GM12892 (cell line): ENCODE data around the gene ADCY6.

Experiments used
- DNase-seq: peaks from one replicate; pipeline ENCODE4 v3.0.0; 2011; ENCODE audit not compliant: insufficient read length
- FAIRE-seq: peaks from 2 replicates; lab custom pipeline; 2011; peaks lifted over from hg19 to GRCh38; lab: Jason Lieb, UNC
- POLR2A ChIP-seq: IDR thresholded peaks from 2 replicates; pipeline ENCODE4 v1.6.1; 2011; ENCODE audit warnings: low read depth, low read length, control low read depth
- POLR2AphosphoS5 ChIP-seq: IDR thresholded peaks from 2 replicates; pipeline ENCODE4 v1.6.1; 2011; ENCODE audit warnings: low read depth, low read length, control low read depth
- TAF1 ChIP-seq: IDR thresholded peaks from 2 replicates; pipeline ENCODE4 v1.6.1; 2011; ENCODE audit warnings: low read depth, mild to moderate bottlenecking, control low read depth, low read length, borderline replicate concordance

The ADCY6 gene

GRCh38 chr12:48780381-48781025 is 8.4 kb downstream of the ADCY6 start:
- TF ChIP-seq TAF1 (no peak), POLR2A (no peak), POLR2AphosphoS5 (no peak)
- no peak for FAIRE-seq
- DNase-seq = no peak

- FAIRE-seq (no peak), DNase-seq (no peak)
- TF ChIP-seq POLR2A (no peak), TAF1 (no peak)
Measured at GRCh38 chr12:48779869-48780268, 9.0 kb downstream of the ADCY6 start.

- DNase-seq (no peak), FAIRE-seq (no peak)
- TF ChIP-seq TAF1 (no peak), POLR2A (no peak), POLR2AphosphoS5 (no peak)
Measured at GRCh38 chr12:48777501-48778400, 11.1 kb downstream of the ADCY6 start.

- TF ChIP-seq POLR2A (no peak), POLR2AphosphoS5 (no peak), TAF1 (no peak)
- FAIRE-seq (no peak), DNase-seq (no peak)
Measured at GRCh38 chr12:48776956-48777355, 11.9 kb downstream of the ADCY6 start.

GRCh38 chr12:48775991-48776649 is 12.8 kb downstream of the ADCY6 start:
- TF ChIP-seq POLR2AphosphoS5 = no peak
- no peak for TF ChIP-seq TAF1
- no peak for TF ChIP-seq POLR2A
- FAIRE-seq (no peak), DNase-seq (no peak)

- FAIRE-seq (no peak), DNase-seq (no peak)
- no peak for TF ChIP-seq TAF1
- TF ChIP-seq POLR2A = no peak
- no peak for TF ChIP-seq POLR2AphosphoS5
Measured at GRCh38 chr12:48775299-48775698, 13.6 kb downstream of the ADCY6 start.

GRCh38 chr12:48774516-48774915 is 14.4 kb downstream of the ADCY6 start:
- no peak for DNase-seq
- TF ChIP-seq TAF1 (no peak), POLR2AphosphoS5 (no peak)
- FAIRE-seq = no peak

GRCh38 chr12:48773686-48774085 is 15.2 kb downstream of the ADCY6 start:
- FAIRE-seq (no peak), DNase-seq (no peak)
- TF ChIP-seq TAF1 = no peak
- no peak for TF ChIP-seq POLR2AphosphoS5
- TF ChIP-seq POLR2A = no peak

- TF ChIP-seq POLR2A (no peak), POLR2AphosphoS5 (no peak), TAF1 (no peak)
- DNase-seq = no peak
- no peak for FAIRE-seq
Measured at GRCh38 chr12:48771588-48772112, 17.2 kb downstream of the ADCY6 start.

GRCh38 chr12:48770756-48771155 is 18.1 kb downstream of the ADCY6 start:
- TF ChIP-seq POLR2A (no peak), POLR2AphosphoS5 (no peak), TAF1 (no peak)
- FAIRE-seq = no peak
- no peak for DNase-seq

- no peak for DNase-seq
- FAIRE-seq = no peak
- TF ChIP-seq POLR2AphosphoS5 (no peak), POLR2A (no peak), TAF1 (no peak)
Measured at GRCh38 chr12:48768736-48769135, 20.2 kb downstream of the ADCY6 start.
